Measurements from ENCODE around the gene KCNJ1. TPM values are rescaled to one million over a fixed set of nuclear protein-coding genes. Genes with fewer than 3 reads are reported as not detected.

Gene KCNJ1
- total RNA-seq, 2 experiments from 2014 or later: 0.06 to 0.11 TPM

DNA sequence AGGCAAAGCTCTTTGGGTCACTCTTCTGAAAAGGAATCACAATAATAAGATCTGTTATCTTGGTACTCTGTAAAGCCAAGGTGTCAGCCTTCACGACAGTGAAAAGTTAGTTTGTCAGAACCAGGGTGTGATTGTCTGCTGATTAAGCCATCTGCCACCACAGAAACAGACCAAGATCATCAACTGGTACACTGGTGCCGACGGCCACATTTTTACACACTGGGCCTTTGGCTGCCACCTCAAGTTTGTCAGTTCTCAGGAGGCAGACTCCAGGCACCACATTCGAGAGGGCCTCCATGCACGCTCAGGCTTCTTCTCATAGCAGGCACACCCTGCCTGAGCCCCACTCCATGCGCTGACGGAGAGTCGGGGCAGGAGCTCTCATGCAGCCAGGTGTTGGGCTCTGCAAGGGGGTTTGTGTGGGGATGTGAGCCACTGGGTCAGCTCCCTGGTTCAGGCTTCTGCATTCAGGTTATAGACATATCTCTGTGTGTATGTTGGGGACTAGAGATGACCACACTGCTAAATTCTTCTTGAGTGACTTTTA lies 66.2 kb downstream of the KCNJ1 start:
- Histone ChIP-seq H3K36me3 (ENCODE audit: insufficient read depth, low read length) (peaks cover 53% of the 10 kb centered on the region), H2AFZ (ENCODE audit: low read length) (no peak overlapping the region), H3K4me1 (ENCODE audit: insufficient read depth, low read length, poor library complexity, severe bottlenecking) (no peaks in the 10 kb centered on the region), H3K4me3 (ENCODE audit: low read depth, low read length, poor library complexity, severe bottlenecking) (no peak overlapping the region), H3K27ac (ENCODE audit: low read depth, low read length, poor library complexity, severe bottlenecking) (no peak overlapping the region), H4K20me1 (ENCODE audit: insufficient read depth, low read length) (no peaks in the 10 kb centered on the region), H3K9me3 (ENCODE audit: low read length) (no peaks in the 10 kb centered on the region), H3K4me2 (ENCODE audit: low read length) (no peak overlapping the region), H3K9me2 (ENCODE audit: insufficient read depth, low read length) (no peaks in the 10 kb centered on the region), H3K79me2 (ENCODE audit: insufficient read depth, low read depth, low read length) (no peaks in the 10 kb centered on the region)
- CTCF ChIA-PET (ENCODE audit: unreplicated experiment): no interaction called here
- intact Hi-C loops (cut with micrococcal nuclease; ENCODE audit: unreplicated experiment): no loop called here
- POLR2A ChIA-PET: no interaction called here
- BruUV-seq (replicated peaks): no TSS peak
- TF ChIP-seq, protein P1, sequence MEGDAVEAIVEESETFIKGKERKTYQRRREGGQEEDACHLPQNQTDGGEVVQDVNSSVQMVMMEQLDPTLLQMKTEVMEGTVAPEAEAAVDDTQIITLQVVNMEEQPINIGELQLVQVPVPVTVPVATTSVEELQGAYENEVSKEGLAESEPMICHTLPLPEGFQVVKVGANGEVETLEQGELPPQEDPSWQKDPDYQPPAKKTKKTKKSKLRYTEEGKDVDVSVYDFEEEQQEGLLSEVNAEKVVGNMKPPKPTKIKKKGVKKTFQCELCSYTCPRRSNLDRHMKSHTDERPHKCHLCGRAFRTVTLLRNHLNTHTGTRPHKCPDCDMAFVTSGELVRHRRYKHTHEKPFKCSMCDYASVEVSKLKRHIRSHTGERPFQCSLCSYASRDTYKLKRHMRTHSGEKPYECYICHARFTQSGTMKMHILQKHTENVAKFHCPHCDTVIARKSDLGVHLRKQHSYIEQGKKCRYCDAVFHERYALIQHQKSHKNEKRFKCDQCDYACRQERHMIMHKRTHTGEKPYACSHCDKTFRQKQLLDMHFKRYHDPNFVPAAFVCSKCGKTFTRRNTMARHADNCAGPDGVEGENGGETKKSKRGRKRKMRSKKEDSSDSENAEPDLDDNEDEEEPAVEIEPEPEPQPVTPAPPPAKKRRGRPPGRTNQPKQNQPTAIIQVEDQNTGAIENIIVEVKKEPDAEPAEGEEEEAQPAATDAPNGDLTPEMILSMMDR (conservative IDR thresholded peaks at IDR 0.05; ENCODE audit: low read length): no peak
- TF ChIP-seq EZH2phosphoT487 (IDR thresholded peaks at IDR 0.05; ENCODE audit: borderline replicate concordance, low read depth, low read length): no peak
- DNase-seq (ENCODE audit: low spot score): no peak

DNA sequence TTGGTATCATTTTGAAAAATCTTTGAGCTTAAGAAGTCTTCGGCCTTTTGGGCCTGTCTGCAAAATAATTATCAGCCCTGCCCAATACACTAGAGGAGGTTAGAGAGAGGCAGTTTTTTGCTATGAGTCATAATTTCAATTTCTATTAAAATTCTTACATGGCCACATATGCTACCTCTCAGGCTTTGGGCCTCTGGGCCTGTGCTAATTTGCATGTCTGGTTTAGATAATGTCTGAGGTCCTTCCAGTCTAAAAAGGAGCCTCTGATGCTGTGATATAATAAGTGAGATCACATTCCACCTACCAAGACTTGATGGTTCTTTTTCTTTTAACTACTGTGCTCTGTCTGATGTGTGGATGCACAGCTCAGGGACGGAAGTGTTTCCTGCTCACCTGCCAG lies 70.8 kb downstream of the KCNJ1 start:
- intact Hi-C loops (cut with micrococcal nuclease; ENCODE audit: unreplicated experiment): no loop called here
- TF ChIP-seq EZH2phosphoT487 (IDR thresholded peaks at IDR 0.05; ENCODE audit: borderline replicate concordance, low read depth, low read length): no peak
- TF ChIP-seq, protein P1 (conservative IDR thresholded peaks at IDR 0.05; ENCODE audit: low read length): no peak
- Histone ChIP-seq H3K4me2 (ENCODE audit: low read length) (no peak overlapping the region), H3K79me2 (ENCODE audit: insufficient read depth, low read depth, low read length) (no peaks in the 10 kb centered on the region), H2AFZ (ENCODE audit: low read length) (no peak overlapping the region), H3K4me3 (ENCODE audit: low read depth, low read length, poor library complexity, severe bottlenecking) (no peak overlapping the region), H3K4me1 (ENCODE audit: insufficient read depth, low read length, poor library complexity, severe bottlenecking) (no peaks in the 10 kb centered on the region), H3K9me3 (ENCODE audit: low read length) (no peaks in the 10 kb centered on the region), H3K9me2 (ENCODE audit: insufficient read depth, low read length) (no peaks in the 10 kb centered on the region), H4K20me1 (ENCODE audit: insufficient read depth, low read length) (no peaks in the 10 kb centered on the region), H3K27ac (ENCODE audit: low read depth, low read length, poor library complexity, severe bottlenecking) (no peak overlapping the region), H3K36me3 (ENCODE audit: insufficient read depth, low read length) (peaks cover 72% of the 10 kb centered on the region)
- DNase-seq (ENCODE audit: low spot score): no peak
- ChIA-PET POLR2A (no interaction called here), CTCF (ENCODE audit: unreplicated experiment) (no interaction called here)
- BruUV-seq (replicated peaks): no TSS peak

DNA sequence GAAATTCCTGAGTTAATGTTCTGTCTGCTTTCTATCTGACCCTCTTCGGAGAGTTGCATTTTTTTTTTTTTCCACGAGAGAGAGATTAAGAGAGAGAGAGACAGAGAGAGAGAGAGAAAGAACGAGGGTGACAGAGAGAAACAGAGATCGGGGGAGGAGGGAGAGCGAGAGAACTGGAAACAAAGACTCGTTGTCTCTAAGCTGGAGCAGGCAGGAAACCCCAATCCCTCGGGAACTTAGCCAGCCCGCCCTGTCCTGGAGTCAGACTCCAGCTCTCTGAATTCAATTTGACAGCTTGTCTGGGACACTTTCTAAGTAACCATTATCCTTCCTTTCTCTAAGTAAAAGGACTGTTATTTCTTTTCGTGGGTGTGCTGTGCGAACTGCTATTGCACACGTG lies 76.9 kb downstream of the KCNJ1 start:
- intact Hi-C loops (cut with micrococcal nuclease; ENCODE audit: unreplicated experiment): no loop called here
- Histone ChIP-seq H3K4me2 (ENCODE audit: low read length) (no peak overlapping the region), H3K4me3 (ENCODE audit: low read depth, low read length, poor library complexity, severe bottlenecking) (no peak overlapping the region), H2AFZ (ENCODE audit: low read length) (no peak overlapping the region), H3K9me3 (ENCODE audit: low read length) (no peaks in the 10 kb centered on the region), H3K4me1 (ENCODE audit: insufficient read depth, low read length, poor library complexity, severe bottlenecking) (no peaks in the 10 kb centered on the region), H3K36me3 (ENCODE audit: insufficient read depth, low read length) (peaks cover 69% of the 10 kb centered on the region), H3K27ac (ENCODE audit: low read depth, low read length, poor library complexity, severe bottlenecking) (no peak overlapping the region), H3K9me2 (ENCODE audit: insufficient read depth, low read length) (no peaks in the 10 kb centered on the region), H4K20me1 (ENCODE audit: insufficient read depth, low read length) (no peaks in the 10 kb centered on the region), H3K79me2 (ENCODE audit: insufficient read depth, low read depth, low read length) (no peaks in the 10 kb centered on the region)
- ChIA-PET POLR2A (no interaction called here), CTCF (ENCODE audit: unreplicated experiment) (interaction anchor here (0.6 kb wide), 1 partner anchor 625 kb away, joined by 3 read pairs; no protein-coding TSS in a partner anchor)
- DNase-seq (ENCODE audit: low spot score): no peak
- TF ChIP-seq, protein P1 (conservative IDR thresholded peaks at IDR 0.05; ENCODE audit: low read length): no peak
- TF ChIP-seq EZH2phosphoT487 (IDR thresholded peaks at IDR 0.05; ENCODE audit: borderline replicate concordance, low read depth, low read length): no peak
- no TSS peak for BruUV-seq (replicated peaks)
